PC-9 (cell line): ENCODE measurements around the gene LCP1. TPM values are rescaled to one million over a fixed set of nuclear protein-coding genes. Genes with fewer than 3 reads are reported as not detected.

Experiments
- BruUV-seq: library from RNA; stranded (reverse); fragments of 400-500 nt; replicated peaks from 2 replicates; lab custom pipeline; 2021; lab: Mats Ljungman, UMichigan
- CTCF ChIA-PET: fragments of 300-600 bp; sonication (Branson Sonifier 250); formaldehyde crosslinking; loops from one replicate; lab custom pipeline; 2022; ENCODE audit warnings: antibody characterized with exemption; lab: Charles Lee
- POLR2A ChIA-PET: fragments of 300-600 bp; sonication (Branson Sonifier 250); formaldehyde crosslinking; loops from one replicate; lab custom pipeline; 2022; ENCODE audit warnings: antibody characterized with exemption; ENCODE audit not compliant: unreplicated experiment; lab: Charles Lee
- DNase-seq, 2 experiments: peaks; one replicate each; pipeline versions ENCODE4 v3.0.0 to v3.0.0-alpha.2; 2015 to 2022; ENCODE audit warnings: mixed read lengths in 1 of 2
- H2AFZ ChIP-seq: fragments of 200-600 bp; sonication (generic); 2 replicates; pipeline ENCODE4 v1.8.1; 2017; ENCODE audit warnings: antibody characterized with exemption
- H3F3A ChIP-seq: fragments of 200-600 bp; sonication (generic); 2 replicates; pipeline ENCODE4 v1.8.1; 2017; ENCODE audit warnings: antibody characterized with exemption, mild to moderate bottlenecking, low read depth; ENCODE audit not compliant: insufficient read depth
- H3K27ac ChIP-seq: fragments of 200-600 bp; sonication (generic); 2 replicates; pipeline ENCODE4 v1.6.1; 2016; ENCODE audit warnings: mixed run types
- H3K27me3 ChIP-seq: fragments of 200-600 bp; sonication (generic); 2 replicates; pipeline ENCODE4 v1.6.1; 2016; ENCODE audit warnings: low read depth, mixed run types; ENCODE audit not compliant: insufficient read depth
- H3K36me3 ChIP-seq: fragments of 200-600 bp; sonication (generic); 2 replicates; pipeline ENCODE4 v1.6.1; 2016; ENCODE audit warnings: low read depth, mixed run types
- H3K4me1 ChIP-seq: fragments of 200-600 bp; sonication (generic); replicated peaks from 2 replicates; pipeline ENCODE4 v1.6.1; 2016; ENCODE audit warnings: mixed run types; ENCODE audit not compliant: insufficient read depth
- H3K4me2 ChIP-seq: fragments of 200-600 bp; sonication (generic); 2 replicates; pipeline ENCODE4 v1.6.1; 2017; ENCODE audit warnings: mixed run types
- H3K4me3 ChIP-seq: fragments of 200-600 bp; sonication (generic); 2 replicates; pipeline ENCODE4 v1.6.1; 2016; ENCODE audit warnings: mixed run types
- H3K79me2 ChIP-seq: fragments of 200-600 bp; sonication (generic); 2 replicates; pipeline ENCODE4 v1.6.1; 2017; ENCODE audit warnings: low read depth, mixed run types
- H3K9me2 ChIP-seq: fragments of 200-600 bp; sonication (generic); 2 replicates; pipeline ENCODE4 v1.8.1; 2017; ENCODE audit warnings: mild to moderate bottlenecking; ENCODE audit not compliant: insufficient read depth
- H3K9me3 ChIP-seq: fragments of 200-600 bp; sonication (generic); 2 replicates; pipeline ENCODE4 v1.8.1; 2016; ENCODE audit warnings: low read depth; ENCODE audit not compliant: insufficient read depth
- H4K20me1 ChIP-seq: fragments of 200-600 bp; sonication (generic); 2 replicates; pipeline ENCODE4 v1.8.1; 2017; ENCODE audit not compliant: insufficient read depth
- EZH2 ChIP-seq: fragments of 200-600 bp; sonication (generic); IDR thresholded peaks from 2 replicates; pipeline ENCODE4 v1.8.0; 2017; ENCODE audit warnings: antibody characterized with exemption, low read depth
- intact Hi-C: fragments of 100-400 bp; cut with micrococcal nuclease; formaldehyde crosslinking; loops from one replicate; pipeline ENCODE4 v1.10.0; 2022; ENCODE audit not compliant: unreplicated experiment
- total RNA-seq: library from RNA; stranded (reverse); gene quantifications from 2 replicates; pipeline ENCODE4 v1.2.3, GENCODE V29; 2021
- TF ChIP-seq, protein P1 (sequence below): fragments of 200-600 bp; sonication (generic); conservative IDR thresholded peaks from 2 replicates; pipeline ENCODE4 v1.6.1; 2017; ENCODE audit warnings: mixed run types, antibody characterized with exemption, mild to moderate bottlenecking, moderate library complexity

The LCP1 gene
- total RNA-seq, 1 experiment from 2014 or later = 197 TPM

GRCh38 chr13:46185634-46186033 is 3.7 kb upstream of the LCP1 start:
- Histone ChIP-seq H3K9me3 (no peaks in the 10 kb centered on the region), H3K9me2 (no peaks in the 10 kb centered on the region), H4K20me1 (no peaks in the 10 kb centered on the region), H3K27me3 (no peaks in the 10 kb centered on the region), H3K79me2 (peaks cover 10% of the 10 kb centered on the region), H3K27ac (no peak overlapping the region), H3K4me2 (no peak overlapping the region), H3K36me3 (no peaks in the 10 kb centered on the region), H3K4me1 (peaks cover 17% of the 10 kb centered on the region), H3F3A (peaks cover 12% of the 10 kb centered on the region), H3K4me3 (no peak overlapping the region), H2AFZ (no peak overlapping the region)
- no TSS peak for BruUV-seq
- no peak for DNase-seq
- TF ChIP-seq EZH2 = no peak
- TF ChIP-seq, protein P1, sequence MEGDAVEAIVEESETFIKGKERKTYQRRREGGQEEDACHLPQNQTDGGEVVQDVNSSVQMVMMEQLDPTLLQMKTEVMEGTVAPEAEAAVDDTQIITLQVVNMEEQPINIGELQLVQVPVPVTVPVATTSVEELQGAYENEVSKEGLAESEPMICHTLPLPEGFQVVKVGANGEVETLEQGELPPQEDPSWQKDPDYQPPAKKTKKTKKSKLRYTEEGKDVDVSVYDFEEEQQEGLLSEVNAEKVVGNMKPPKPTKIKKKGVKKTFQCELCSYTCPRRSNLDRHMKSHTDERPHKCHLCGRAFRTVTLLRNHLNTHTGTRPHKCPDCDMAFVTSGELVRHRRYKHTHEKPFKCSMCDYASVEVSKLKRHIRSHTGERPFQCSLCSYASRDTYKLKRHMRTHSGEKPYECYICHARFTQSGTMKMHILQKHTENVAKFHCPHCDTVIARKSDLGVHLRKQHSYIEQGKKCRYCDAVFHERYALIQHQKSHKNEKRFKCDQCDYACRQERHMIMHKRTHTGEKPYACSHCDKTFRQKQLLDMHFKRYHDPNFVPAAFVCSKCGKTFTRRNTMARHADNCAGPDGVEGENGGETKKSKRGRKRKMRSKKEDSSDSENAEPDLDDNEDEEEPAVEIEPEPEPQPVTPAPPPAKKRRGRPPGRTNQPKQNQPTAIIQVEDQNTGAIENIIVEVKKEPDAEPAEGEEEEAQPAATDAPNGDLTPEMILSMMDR = no peak
- ChIA-PET POLR2A (no interaction called here), CTCF (interaction anchor here (0.6 kb wide), 1 partner anchor 655 kb away, joined by 3 read pairs; no protein-coding TSS in a partner anchor)
- intact Hi-C loops = no loop called here

DNA sequence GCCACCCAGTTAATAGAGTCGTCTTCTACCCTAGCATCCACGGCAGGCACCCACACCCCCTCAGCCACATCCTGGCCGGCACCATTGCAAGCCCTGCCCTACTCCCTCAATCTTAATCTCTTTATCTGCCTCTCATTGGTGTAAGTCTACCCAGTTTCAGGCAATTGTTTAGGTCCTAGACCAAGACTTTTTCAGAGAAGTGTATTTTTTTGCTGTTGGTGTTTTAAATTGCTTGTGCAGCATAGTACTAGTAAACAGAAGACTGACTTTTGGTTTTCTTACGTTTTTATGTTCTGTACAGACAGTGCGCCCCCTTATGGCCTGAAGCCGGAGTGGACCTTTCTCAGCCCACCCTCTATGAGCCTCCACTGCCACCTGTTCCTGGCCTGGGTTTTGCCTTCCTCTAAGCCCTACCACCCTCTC is 2.3 kb upstream of the LCP1 start:
- DNase-seq = peak in 1 of 2 experiments; percentile 28

GRCh38 chr13:46183018-46183946 is 1.3 kb upstream of the LCP1 start:
- Histone ChIP-seq H3K36me3 (no peaks in the 10 kb centered on the region; the same call in 1 of the 2 replicates), H3K4me1 (peaks cover 36% of the 10 kb centered on the region), H3K4me3 (peak overlapping the region; percentile 72; the same call in 1 of the 2 replicates), H3K9me2 (no peaks in the 10 kb centered on the region; the same call in 1 of the 2 replicates), H3K27ac (peak overlapping the region; percentile 94), H3F3A (peaks cover 12% of the 10 kb centered on the region), H4K20me1 (peaks cover 1% of the 10 kb centered on the region; the same call in 1 of the 2 replicates), H2AFZ (peak overlapping the region; percentile 82; the same call in 1 of the 2 replicates), H3K27me3 (no peaks in the 10 kb centered on the region), H3K9me3 (no peaks in the 10 kb centered on the region), H3K79me2 (peaks cover 34% of the 10 kb centered on the region), H3K4me2 (peak overlapping the region; percentile 89)
- ChIA-PET CTCF (no interaction called here), POLR2A (interaction anchor here (0.6 kb wide), 1 partner anchor 268 kb away, joined by 3 read pairs; no protein-coding TSS in a partner anchor)
- intact Hi-C loops = no loop called here
- TF ChIP-seq, protein P1 = no peak
- no peak for TF ChIP-seq EZH2
- no TSS peak for BruUV-seq
- no peak for DNase-seq

More for the DNA sequence above, 2.3 kb upstream of the LCP1 start:
- CTCF ChIA-PET = no interaction called here
- Histone ChIP-seq H2AFZ (no peak overlapping the region), H3K4me2 (no peak overlapping the region), H3F3A (peaks cover 12% of the 10 kb centered on the region), H3K27ac (no peak overlapping the region), H3K9me2 (no peaks in the 10 kb centered on the region), H3K27me3 (no peaks in the 10 kb centered on the region), H4K20me1 (no peaks in the 10 kb centered on the region), H3K9me3 (no peaks in the 10 kb centered on the region), H3K4me3 (no peak overlapping the region), H3K79me2 (peaks cover 24% of the 10 kb centered on the region), H3K4me1 (peaks cover 30% of the 10 kb centered on the region), H3K36me3 (no peaks in the 10 kb centered on the region; the same call in 1 of the 2 replicates)
- BruUV-seq = no TSS peak
- POLR2A ChIA-PET = no interaction called here
- no peak for TF ChIP-seq EZH2
- TF ChIP-seq, protein P1 = peak; percentile 44
- intact Hi-C loops = no loop called here
